Large intestine (tissue), 3 donors: ENCODE measurements around the gene B3GALT6. TPM values are rescaled to one million over a fixed set of nuclear protein-coding genes. Genes with fewer than 3 reads are reported as not detected.

Experiments
- DNase-seq, 2 donors: peaks; one replicate each; pipeline versions ENCODE4 v3.0.0 to v3.0.0-alpha.2; 2013
- H3K27ac ChIP-seq: one replicate; pipeline ENCODE4 v1.5.1; 2013; ENCODE audit warnings: low read length
- H3K27me3 ChIP-seq: 2 replicates; pipeline ENCODE4 v1.6.1; 2013; ENCODE audit warnings: low read length; ENCODE audit not compliant: control insufficient read depth, insufficient read depth
- H3K36me3 ChIP-seq: 2 replicates; pipeline ENCODE4 v1.6.1; 2013; ENCODE audit warnings: low read length; ENCODE audit not compliant: control insufficient read depth, insufficient read depth
- H3K4me1 ChIP-seq: one replicate; pipeline ENCODE4 v1.6.1; 2013; ENCODE audit warnings: low read length; ENCODE audit not compliant: control insufficient read depth, insufficient read depth
- H3K4me3 ChIP-seq: one replicate; pipeline ENCODE4 v1.5.1; 2013; ENCODE audit warnings: low read length
- H3K9me3 ChIP-seq: one replicate; pipeline ENCODE4 v1.6.1; 2013; ENCODE audit warnings: mild to moderate bottlenecking, low read depth, low read length, moderate library complexity; ENCODE audit not compliant: control insufficient read depth
- WGBS: methylation state at CpG from one replicate; pipeline ENCODE4 v1.1.5; 2013; ENCODE audit warnings: low lambda C conversion rate; ENCODE audit not compliant: insufficient coverage; 5-methylcytosine and 5-hydroxymethylcytosine counted together
- polyA plus RNA-seq: library from polyadenylated mRNA; unstranded; fragments of 120-200 nt; gene quantifications from one replicate; pipeline ENCODE4 v1.2.1, GENCODE V29; 2013

Gene B3GALT6
- polyA plus RNA-seq, 1 donor: 16.1 TPM

- no peak for DNase-seq
- H3K4me1 ChIP-seq: no peaks in the 10 kb centered on the region
- no peak overlapping the region for H3K27ac ChIP-seq
- peaks cover 69% of the 10 kb centered on the region for H3K36me3 ChIP-seq
- no peak overlapping the region for H3K4me3 ChIP-seq
- H3K9me3 ChIP-seq: peaks cover 18% of the 10 kb centered on the region
- no peaks in the 10 kb centered on the region for H3K27me3 ChIP-seq
- WGBS: 100% methylated on average over 1 of the region's 52 CpGs
Observed at GRCh38 chr1:1217621-1218523, 14.2 kb upstream of the B3GALT6 start.

DNA sequence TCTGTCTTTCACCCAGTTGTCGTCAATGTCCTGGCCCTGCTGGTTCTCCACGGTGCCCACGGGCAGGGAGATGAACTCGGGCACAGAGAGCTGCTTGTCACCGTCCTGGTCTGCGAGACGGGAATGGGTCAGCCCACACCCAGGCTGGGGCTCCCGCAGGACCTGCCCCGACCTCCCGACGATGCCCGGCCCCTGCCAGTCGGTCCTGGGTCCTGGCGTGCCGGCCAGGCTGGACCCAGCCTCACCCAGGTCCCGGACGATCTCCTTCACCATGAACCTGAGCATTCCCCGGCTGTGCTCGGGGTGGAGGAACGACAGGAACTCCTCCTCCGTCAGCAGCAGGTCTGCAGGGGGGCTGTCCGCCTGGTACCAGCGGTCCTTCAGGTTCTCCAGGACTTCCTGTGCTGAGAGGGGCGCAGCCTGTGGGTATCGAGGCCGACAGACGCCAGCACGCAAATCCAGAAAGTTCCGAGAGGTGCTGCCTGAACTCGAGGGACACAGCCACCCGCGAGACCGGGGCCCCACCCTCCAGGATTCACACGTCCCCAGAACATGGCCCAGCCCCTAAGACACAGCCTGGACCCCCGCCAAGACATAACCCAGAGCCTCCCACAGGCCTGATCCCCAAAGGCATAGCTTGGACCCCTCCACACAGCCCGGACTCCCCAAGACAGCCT is 13.4 kb upstream of the B3GALT6 start:
- peaks cover 75% of the 10 kb centered on the region for H3K36me3 ChIP-seq

GRCh38 chr1:1219341-1219740 is 12.7 kb upstream of the B3GALT6 start:
- peaks cover 81% of the 10 kb centered on the region for H3K36me3 ChIP-seq
- peaks cover 13% of the 10 kb centered on the region for H3K9me3 ChIP-seq
- no CpG with 5 or more reads among the region's 20 CpGs for WGBS
- no peaks in the 10 kb centered on the region for H3K27me3 ChIP-seq
- no peak overlapping the region for H3K4me3 ChIP-seq
- no peak for DNase-seq
- H3K4me1 ChIP-seq: no peaks in the 10 kb centered on the region
- H3K27ac ChIP-seq: no peak overlapping the region

More for the DNA sequence above, 13.4 kb upstream of the B3GALT6 start:
- no CpG with 5 or more reads among the region's 36 CpGs for WGBS
- Histone ChIP-seq H3K27ac (no peak overlapping the region), H3K27me3 (no peaks in the 10 kb centered on the region), H3K4me3 (no peak overlapping the region), H3K9me3 (peaks cover 13% of the 10 kb centered on the region), H3K4me1 (no peaks in the 10 kb centered on the region)
- DNase-seq: no peak

GRCh38 chr1:1220197-1220596 is 11.8 kb upstream of the B3GALT6 start:
- H3K27ac ChIP-seq: no peak overlapping the region
- no peak for DNase-seq
- no peaks in the 10 kb centered on the region for H3K27me3 ChIP-seq
- H3K9me3 ChIP-seq: peaks cover 13% of the 10 kb centered on the region
- no CpG with 5 or more reads among the region's 24 CpGs for WGBS
- H3K4me1 ChIP-seq: no peaks in the 10 kb centered on the region
- peaks cover 88% of the 10 kb centered on the region for H3K36me3 ChIP-seq
- H3K4me3 ChIP-seq: no peak overlapping the region

GRCh38 chr1:1221887-1222574 is 10.0 kb upstream of the B3GALT6 start:
- peaks cover 13% of the 10 kb centered on the region for H3K9me3 ChIP-seq
- DNase-seq: no peak
- no CpG with 5 or more reads among the region's 30 CpGs for whole genome bisulfite sequencing
- no peaks in the 10 kb centered on the region for H3K4me1 ChIP-seq
- H3K27me3 ChIP-seq: no peaks in the 10 kb centered on the region
- no peak overlapping the region for H3K27ac ChIP-seq
- H3K36me3 ChIP-seq: peaks cover 89% of the 10 kb centered on the region
- H3K4me3 ChIP-seq: no peak overlapping the region

DNA sequence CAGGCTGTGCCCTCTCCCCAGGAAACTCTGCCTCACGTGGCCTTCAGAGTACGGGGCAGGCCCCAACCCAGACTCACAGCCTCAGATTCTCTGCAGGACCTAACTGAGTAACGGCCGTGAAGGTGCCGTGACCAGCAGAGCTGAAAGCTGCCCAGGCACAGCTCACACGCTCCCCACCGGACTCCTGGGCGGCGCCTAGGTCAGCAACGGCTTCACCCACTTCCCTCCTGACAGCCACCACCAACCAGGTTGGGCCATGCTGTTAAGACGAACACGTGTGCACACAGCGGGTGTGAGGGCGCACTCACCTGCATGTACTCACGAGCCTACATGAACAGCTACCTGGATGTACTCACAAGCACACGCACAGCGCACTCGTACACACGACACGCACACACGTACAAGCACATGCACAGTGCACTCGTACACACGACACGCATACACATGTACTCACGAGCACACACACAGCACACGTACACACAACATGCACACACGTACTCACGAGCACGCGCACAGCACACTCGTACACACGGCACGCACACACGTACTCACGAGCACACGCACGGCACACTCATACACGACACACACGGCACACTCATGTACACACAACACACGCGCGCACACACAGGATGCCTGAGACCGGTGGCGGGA is 9.3 kb upstream of the B3GALT6 start:
- DNase-seq: no peak
- Histone ChIP-seq H3K27ac (no peak overlapping the region), H3K4me3 (no peak overlapping the region), H3K9me3 (peaks cover 9% of the 10 kb centered on the region), H3K4me1 (no peaks in the 10 kb centered on the region), H3K27me3 (no peaks in the 10 kb centered on the region), H3K36me3 (peaks cover 89% of the 10 kb centered on the region)
- WGBS: no CpG with 5 or more reads among the region's 44 CpGs

- H3K4me1 ChIP-seq: no peaks in the 10 kb centered on the region
- H3K4me3 ChIP-seq: no peak overlapping the region
- H3K27me3 ChIP-seq: no peaks in the 10 kb centered on the region
- H3K9me3 ChIP-seq: peaks cover 3% of the 10 kb centered on the region
- no peak overlapping the region for H3K27ac ChIP-seq
- no peak for DNase-seq
- no CpG with 5 or more reads among the region's 15 CpGs for WGBS
- H3K36me3 ChIP-seq: peaks cover 89% of the 10 kb centered on the region
Observed at GRCh38 chr1:1223321-1223720, 8.7 kb upstream of the B3GALT6 start.

GRCh38 chr1:1223891-1224290 is 8.1 kb upstream of the B3GALT6 start:
- Histone ChIP-seq H3K4me3 (no peak overlapping the region), H3K9me3 (peaks cover 3% of the 10 kb centered on the region), H3K4me1 (no peaks in the 10 kb centered on the region), H3K36me3 (peaks cover 89% of the 10 kb centered on the region), H3K27me3 (no peaks in the 10 kb centered on the region), H3K27ac (no peak overlapping the region)
- WGBS: 60% methylated on average over 1 of the region's 21 CpGs
- DNase-seq: no peak

GRCh38 chr1:1225238-1225845 is 6.7 kb upstream of the B3GALT6 start:
- H3K9me3 ChIP-seq: peaks cover 3% of the 10 kb centered on the region
- peaks cover 5% of the 10 kb centered on the region for H3K4me1 ChIP-seq
- no peaks in the 10 kb centered on the region for H3K27me3 ChIP-seq
- no peak overlapping the region for H3K4me3 ChIP-seq
- no peak for DNase-seq
- no CpG with 5 or more reads among the region's 34 CpGs for WGBS
- no peak overlapping the region for H3K27ac ChIP-seq
- peaks cover 85% of the 10 kb centered on the region for H3K36me3 ChIP-seq
